Activated CD8-positive, alpha-beta memory T cell treated with anti-CD3 and anti-CD28 coated beads, Interleukin-2, amount 10 ng/mL, durations not matched to agents 7 days and 5 days (primary cell): Measurements from ENCODE around the gene EHF. TPM values are rescaled to one million over a fixed set of nuclear protein-coding genes. Genes with fewer than 3 reads are reported as not detected.

ENCODE experiments used
- ATAC-seq: fragments of 150-1000 bp; cut with Tn5 transposase; one replicate; pipeline ENCODE4 v1.10.0; 2021; ENCODE audit warnings: moderate library complexity
- CTCF ChIA-PET: fragments of 350-600 bp; sonication (Branson Sonifier 250); formaldehyde crosslinking; loops from one replicate; lab custom pipeline; 2021; ENCODE audit warnings: antibody characterized with exemption; lab: Charles Lee
- DNase-seq: peaks from one replicate; pipeline ENCODE4 v3.0.0-alpha.2; 2020
- H3K27ac Mint-ChIP-seq: one replicate; pipeline ENCODE4 v1.8.0; 2021; ENCODE audit warnings: mild to moderate bottlenecking, mixed read lengths
- H3K27me3 Mint-ChIP-seq: one replicate; pipeline ENCODE4 v1.8.0; 2021; ENCODE audit warnings: mixed read lengths
- H3K36me3 Mint-ChIP-seq: one replicate; pipeline ENCODE4 v1.8.0; 2021; ENCODE audit warnings: mild to moderate bottlenecking, mixed read lengths
- H3K4me1 Mint-ChIP-seq: one replicate; pipeline ENCODE4 v1.8.0; 2021; ENCODE audit warnings: mixed read lengths
- H3K4me3 Mint-ChIP-seq: one replicate; pipeline ENCODE4 v1.8.0; 2021; ENCODE audit warnings: mild to moderate bottlenecking, moderate library complexity, mixed read lengths
- H3K9me3 Mint-ChIP-seq: one replicate; pipeline ENCODE4 v1.8.0; 2022; ENCODE audit warnings: low read depth, mixed read lengths
- total RNA-seq, 2 experiments: library from RNA; stranded (reverse); gene quantifications; one replicate each; pipeline ENCODE4 v1.2.3, GENCODE V29; 2021

Gene EHF
- under 1 TPM; 0.07 to 0.44 TPM for total RNA-seq

- no peak within 1 kb of the TSS for H3K27ac Mint-ChIP-seq
- ATAC-seq (no peak), DNase-seq (no peak)
- no peak within 1 kb of the TSS for H3K4me3 Mint-ChIP-seq
- peaks cover 79% of the 10 kb centered on the region for H3K27me3 Mint-ChIP-seq
- peaks cover 2% of the 10 kb centered on the region for H3K9me3 Mint-ChIP-seq
- H3K4me1 Mint-ChIP-seq = peaks cover 25% of the 10 kb centered on the region
- peaks cover 3% of the 10 kb centered on the region for H3K36me3 Mint-ChIP-seq
- CTCF ChIA-PET = no interaction called here
Measured at GRCh38 chr11:34620820-34621792, at the start of gene EHF. TSS of gene EHF (plus strand) at chr11:34621093. CDS start at chr11:34642631, 21,538 bp downstream.

GRCh38 chr11:34573537-34573936 is 47.4 kb upstream of the EHF start:
- Mint-ChIP-seq H3K36me3 (no peaks in the 10 kb centered on the region), H3K4me3 (no peak overlapping the region), H3K27me3 (peaks cover 54% of the 10 kb centered on the region), H3K9me3 (no peaks in the 10 kb centered on the region), H3K4me1 (peaks cover 4% of the 10 kb centered on the region), H3K27ac (no peak overlapping the region)
- DNase-seq = no peak
- CTCF ChIA-PET = no interaction called here
- ATAC-seq = no peak

- H3K27ac Mint-ChIP-seq = no peak overlapping the region
- no peaks in the 10 kb centered on the region for H3K9me3 Mint-ChIP-seq
- CTCF ChIA-PET = interaction anchor here (1.0 kb wide), 1 partner anchor 11 kb away, joined by 3 read pairs; no protein-coding TSS in a partner anchor
- no peaks in the 10 kb centered on the region for H3K36me3 Mint-ChIP-seq
- ATAC-seq = no peak
- H3K4me3 Mint-ChIP-seq = no peak overlapping the region
- no peak for DNase-seq
- peaks cover 54% of the 10 kb centered on the region for H3K27me3 Mint-ChIP-seq
- peaks cover 4% of the 10 kb centered on the region for H3K4me1 Mint-ChIP-seq
Measured at GRCh38 chr11:34575261-34575660, 45.6 kb upstream of the EHF start.

- no peak overlapping the region for H3K4me3 Mint-ChIP-seq
- CTCF ChIA-PET = no interaction called here
- H3K4me1 Mint-ChIP-seq = peaks cover under 1% of the 10 kb centered on the region
Measured at GRCh38 chr11:34575671-34576070, 45.2 kb upstream of the EHF start.

GRCh38 chr11:34576331-34576730 is 44.6 kb upstream of the EHF start:
- CTCF ChIA-PET = no interaction called here
- no peaks in the 10 kb centered on the region for H3K36me3 Mint-ChIP-seq
- DNase-seq (no peak), ATAC-seq (no peak)
- peaks cover 54% of the 10 kb centered on the region for H3K27me3 Mint-ChIP-seq
- H3K27ac Mint-ChIP-seq = no peak overlapping the region
- no peaks in the 10 kb centered on the region for H3K4me1 Mint-ChIP-seq
- no peak overlapping the region for H3K4me3 Mint-ChIP-seq
- H3K9me3 Mint-ChIP-seq = no peaks in the 10 kb centered on the region

More at GRCh38 chr11:34575671-34576070, 45.2 kb upstream of the EHF start:
- DNase-seq = no peak
- Mint-ChIP-seq H3K27ac (no peak overlapping the region), H3K36me3 (no peaks in the 10 kb centered on the region), H3K27me3 (peaks cover 52% of the 10 kb centered on the region), H3K9me3 (no peaks in the 10 kb centered on the region)
- ATAC-seq = no peak

GRCh38 chr11:34583818-34584217 is 37.1 kb upstream of the EHF start:
- peaks cover 3% of the 10 kb centered on the region for H3K4me1 Mint-ChIP-seq
- H3K9me3 Mint-ChIP-seq = no peaks in the 10 kb centered on the region
- CTCF ChIA-PET = no interaction called here
- peaks cover 70% of the 10 kb centered on the region for H3K27me3 Mint-ChIP-seq
- H3K36me3 Mint-ChIP-seq = no peaks in the 10 kb centered on the region
- DNase-seq (no peak), ATAC-seq (no peak)
- H3K27ac Mint-ChIP-seq = no peak overlapping the region
- H3K4me3 Mint-ChIP-seq = no peak overlapping the region

- Mint-ChIP-seq H3K4me3 (no peak overlapping the region), H3K27me3 (peaks cover 71% of the 10 kb centered on the region)
- CTCF ChIA-PET = interaction anchor here (0.6 to 3.5 kb wide), 12 partner anchors 9 to 806 kb away, joined by 3 to 20 read pairs (median 5); no protein-coding TSS in a partner anchor
Measured at GRCh38 chr11:34585304-34585734, 35.6 kb upstream of the EHF start.

GRCh38 chr11:34585735-34586487 is 35.0 kb upstream of the EHF start:
- DNase-seq = no peak
- Mint-ChIP-seq H3K36me3 (no peaks in the 10 kb centered on the region), H3K27me3 (peaks cover 71% of the 10 kb centered on the region)

More at GRCh38 chr11:34585304-34585734, 35.6 kb upstream of the EHF start:
- Mint-ChIP-seq H3K9me3 (no peaks in the 10 kb centered on the region), H3K27ac (no peak overlapping the region), H3K36me3 (no peaks in the 10 kb centered on the region), H3K4me1 (peaks cover 3% of the 10 kb centered on the region)
- DNase-seq (no peak), ATAC-seq (no peak)

GRCh38 chr11:34586488-34587281 is 34.2 kb upstream of the EHF start:
- Mint-ChIP-seq H3K9me3 (no peaks in the 10 kb centered on the region), H3K36me3 (no peaks in the 10 kb centered on the region), H3K4me3 (no peak overlapping the region), H3K27ac (no peak overlapping the region), H3K4me1 (peaks cover 3% of the 10 kb centered on the region), H3K27me3 (peaks cover 67% of the 10 kb centered on the region)
- DNase-seq (no peak), ATAC-seq (no peak)
- CTCF ChIA-PET = interaction anchor here (0.9 to 3.5 kb wide), 16 partner anchors 8 to 805 kb away, joined by 3 to 20 read pairs (median 4); no protein-coding TSS in a partner anchor

More at GRCh38 chr11:34585735-34586487, 35.0 kb upstream of the EHF start:
- no peak for ATAC-seq
- CTCF ChIA-PET = interaction anchor here (0.6 to 3.5 kb wide), 17 partner anchors 9 to 806 kb away, joined by 3 to 20 read pairs (median 4); no protein-coding TSS in a partner anchor
- Mint-ChIP-seq H3K4me1 (peaks cover 3% of the 10 kb centered on the region), H3K9me3 (no peaks in the 10 kb centered on the region), H3K27ac (no peak overlapping the region), H3K4me3 (no peak overlapping the region)

GRCh38 chr11:34587282-34587677 is 33.6 kb upstream of the EHF start:
- Mint-ChIP-seq H3K9me3 (no peaks in the 10 kb centered on the region), H3K4me3 (no peak overlapping the region), H3K27ac (no peak overlapping the region), H3K4me1 (peaks cover 3% of the 10 kb centered on the region), H3K36me3 (no peaks in the 10 kb centered on the region), H3K27me3 (peaks cover 65% of the 10 kb centered on the region)
- ATAC-seq (no peak), DNase-seq (no peak)
- CTCF ChIA-PET = interaction anchor here (1.0 to 3.5 kb wide), 9 partner anchors 63 to 322 kb away, joined by 3 to 20 read pairs (median 5); no protein-coding TSS in a partner anchor

- ATAC-seq (no peak), DNase-seq (no peak)
- CTCF ChIA-PET = interaction anchor here (0.6 to 2.4 kb wide), 4 partner anchors 62 to 340 kb away, joined by 3 to 8 read pairs (median 4); no protein-coding TSS in a partner anchor
- Mint-ChIP-seq H3K4me1 (peaks cover 3% of the 10 kb centered on the region), H3K4me3 (no peak overlapping the region), H3K36me3 (no peaks in the 10 kb centered on the region), H3K27ac (no peak overlapping the region), H3K9me3 (no peaks in the 10 kb centered on the region), H3K27me3 (peaks cover 69% of the 10 kb centered on the region)
Measured at GRCh38 chr11:34588023-34588422, 32.9 kb upstream of the EHF start.

GRCh38 chr11:34588701-34589100 is 32.2 kb upstream of the EHF start:
- peaks cover 68% of the 10 kb centered on the region for H3K27me3 Mint-ChIP-seq
- peaks cover 3% of the 10 kb centered on the region for H3K4me1 Mint-ChIP-seq
- ATAC-seq (no peak), DNase-seq (no peak)
- H3K27ac Mint-ChIP-seq = no peak overlapping the region
- CTCF ChIA-PET = interaction anchor here (2.4 kb wide), 1 partner anchor 61 kb away, joined by 8 read pairs; no protein-coding TSS in a partner anchor
- H3K36me3 Mint-ChIP-seq = peaks cover 1% of the 10 kb centered on the region
- H3K4me3 Mint-ChIP-seq = no peak overlapping the region
- no peaks in the 10 kb centered on the region for H3K9me3 Mint-ChIP-seq
